ENCODE results near the gene SPAG6.

Gene SPAG6

DNA sequence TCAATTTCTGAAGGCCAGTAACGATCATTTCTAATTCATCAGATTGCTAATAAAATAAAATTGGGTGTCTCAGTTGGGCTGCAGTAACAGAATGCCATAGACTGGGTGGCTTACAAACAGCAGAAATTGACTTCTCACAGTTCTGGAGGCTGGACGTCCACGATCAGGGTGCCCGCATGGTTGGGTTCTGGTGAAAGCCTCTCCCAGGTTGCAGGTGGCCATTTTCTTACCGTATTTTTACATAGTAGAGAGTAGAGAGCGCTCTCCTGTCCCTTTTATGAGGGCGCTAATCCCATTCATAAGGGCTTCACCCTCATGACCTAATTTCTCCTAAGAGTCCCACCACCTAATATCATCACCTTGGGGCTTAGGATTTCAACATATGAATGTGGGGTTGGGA lies 106.0 kb downstream of the SPAG6 start:
- H3K79me2 ChIP-seq (ENCODE audit: low read length): no peaks in the 10 kb centered on the region
- H3K36me3 ChIP-seq (replicated peaks; ENCODE audit: insufficient read depth, low read length): no peaks in the 10 kb centered on the region
- no peak overlapping the region for H3K9ac ChIP-seq (ENCODE audit: low read length)
- no peak overlapping the region for H2AFZ ChIP-seq (ENCODE audit: low read length)
- H3K9me2 ChIP-seq (replicated peaks; ENCODE audit: insufficient read depth, low read length): no peaks in the 10 kb centered on the region
- H3F3A ChIP-seq (ENCODE audit: insufficient read depth, low read length): no peaks in the 10 kb centered on the region
- TF ChIP-seq, protein P1, sequence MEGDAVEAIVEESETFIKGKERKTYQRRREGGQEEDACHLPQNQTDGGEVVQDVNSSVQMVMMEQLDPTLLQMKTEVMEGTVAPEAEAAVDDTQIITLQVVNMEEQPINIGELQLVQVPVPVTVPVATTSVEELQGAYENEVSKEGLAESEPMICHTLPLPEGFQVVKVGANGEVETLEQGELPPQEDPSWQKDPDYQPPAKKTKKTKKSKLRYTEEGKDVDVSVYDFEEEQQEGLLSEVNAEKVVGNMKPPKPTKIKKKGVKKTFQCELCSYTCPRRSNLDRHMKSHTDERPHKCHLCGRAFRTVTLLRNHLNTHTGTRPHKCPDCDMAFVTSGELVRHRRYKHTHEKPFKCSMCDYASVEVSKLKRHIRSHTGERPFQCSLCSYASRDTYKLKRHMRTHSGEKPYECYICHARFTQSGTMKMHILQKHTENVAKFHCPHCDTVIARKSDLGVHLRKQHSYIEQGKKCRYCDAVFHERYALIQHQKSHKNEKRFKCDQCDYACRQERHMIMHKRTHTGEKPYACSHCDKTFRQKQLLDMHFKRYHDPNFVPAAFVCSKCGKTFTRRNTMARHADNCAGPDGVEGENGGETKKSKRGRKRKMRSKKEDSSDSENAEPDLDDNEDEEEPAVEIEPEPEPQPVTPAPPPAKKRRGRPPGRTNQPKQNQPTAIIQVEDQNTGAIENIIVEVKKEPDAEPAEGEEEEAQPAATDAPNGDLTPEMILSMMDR (IDR thresholded peaks at IDR 0.05; ENCODE audit: low read length): no peak
- TF ChIP-seq EZH2 (optimal IDR thresholded peaks at IDR 0.05; ENCODE audit: low read depth, low read length) (no peak), EZH2phosphoT487 (IDR thresholded peaks at IDR 0.05; ENCODE audit: low read length) (no peak)
- no peaks in the 10 kb centered on the region for H3K4me1 ChIP-seq (ENCODE audit: low read length)
- H3K9me3 ChIP-seq (replicated peaks; ENCODE audit: insufficient read depth, low read length): no peaks in the 10 kb centered on the region
- DNase-seq: no peak
- H3K27me3 ChIP-seq (replicated peaks; ENCODE audit: insufficient read depth, low read length): no peaks in the 10 kb centered on the region
- no peak overlapping the region for H3K27ac ChIP-seq (ENCODE audit: low read length)
- no peaks in the 10 kb centered on the region for H4K20me1 ChIP-seq (ENCODE audit: insufficient read depth, low read length)
- H3K4me2 ChIP-seq (ENCODE audit: low read depth, low read length): no peak overlapping the region
- no peak overlapping the region for H3K4me3 ChIP-seq (ENCODE audit: low read length)

DNA sequence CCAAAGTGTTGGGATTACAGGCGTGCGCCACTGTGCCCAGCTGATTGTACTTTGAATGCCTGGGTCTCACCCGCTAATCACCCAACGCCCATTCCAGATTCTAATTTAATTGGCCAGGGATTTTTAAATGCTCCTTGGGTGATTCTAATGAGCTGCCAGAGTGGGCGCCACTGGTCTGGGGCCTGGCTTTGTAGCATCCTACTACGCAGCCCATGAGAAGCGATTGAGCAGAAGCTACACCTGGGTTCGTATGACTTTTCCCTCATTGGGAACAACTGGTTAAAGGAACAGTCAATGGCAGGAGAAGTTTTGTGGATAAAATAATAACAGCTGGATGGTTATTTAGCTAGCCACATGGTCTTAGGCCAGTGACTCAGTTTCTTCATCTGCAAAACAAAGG lies 108.0 kb downstream of the SPAG6 start:
- no peak for DNase-seq

DNA sequence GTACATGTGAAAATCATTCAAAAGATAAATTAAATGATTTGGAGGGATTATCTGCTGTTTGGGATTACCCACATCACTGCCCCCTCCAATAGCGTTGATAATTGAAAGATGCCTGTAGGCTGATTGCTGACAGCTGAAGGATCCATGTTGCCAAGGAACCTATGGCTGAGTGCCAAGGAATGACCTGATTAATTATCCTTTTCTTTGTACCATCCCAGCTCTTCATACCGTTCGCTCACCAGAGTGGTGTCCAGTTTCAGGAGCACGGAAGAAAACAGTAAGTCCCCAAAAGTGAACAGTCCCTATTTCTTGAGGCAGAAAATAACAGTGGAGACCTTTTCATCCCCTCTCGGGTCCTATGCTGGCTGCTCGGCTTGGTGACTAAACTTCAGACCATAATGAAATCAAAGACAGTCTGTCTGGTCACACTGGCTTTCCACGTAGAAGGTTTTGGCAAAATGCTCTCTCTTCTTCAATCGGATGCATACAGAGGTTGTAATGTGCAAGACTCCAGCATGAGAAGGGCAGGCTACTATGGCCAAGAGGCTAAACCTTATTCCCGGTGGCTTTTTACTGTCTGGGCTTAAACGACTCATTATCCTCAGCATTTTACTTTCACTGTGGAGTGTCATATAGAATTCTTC lies 108.8 kb downstream of the SPAG6 start:
- DNase-seq: no peak
- no peaks in the 10 kb centered on the region for H3K79me2 ChIP-seq (ENCODE audit: low read length)
- no peak overlapping the region for H3K4me3 ChIP-seq (ENCODE audit: low read length)
- H3K36me3 ChIP-seq (replicated peaks; ENCODE audit: insufficient read depth, low read length): no peaks in the 10 kb centered on the region
- H3K27ac ChIP-seq (ENCODE audit: low read length): no peak overlapping the region
- no peak overlapping the region for H3K9ac ChIP-seq (ENCODE audit: low read length)
- no peaks in the 10 kb centered on the region for H3K27me3 ChIP-seq (replicated peaks; ENCODE audit: insufficient read depth, low read length)
- no peak overlapping the region for H3K4me2 ChIP-seq (ENCODE audit: low read depth, low read length)
- no peak overlapping the region for H2AFZ ChIP-seq (ENCODE audit: low read length)
- no peaks in the 10 kb centered on the region for H3K4me1 ChIP-seq (ENCODE audit: low read length)
- no peaks in the 10 kb centered on the region for H4K20me1 ChIP-seq (ENCODE audit: insufficient read depth, low read length)
- H3K9me2 ChIP-seq (replicated peaks; ENCODE audit: insufficient read depth, low read length): no peaks in the 10 kb centered on the region
- TF ChIP-seq, protein P1 (IDR thresholded peaks at IDR 0.05; ENCODE audit: low read length): no peak
- TF ChIP-seq EZH2phosphoT487 (IDR thresholded peaks at IDR 0.05; ENCODE audit: low read length) (no peak), EZH2 (optimal IDR thresholded peaks at IDR 0.05; ENCODE audit: low read depth, low read length) (no peak)
- H3F3A ChIP-seq (ENCODE audit: insufficient read depth, low read length): no peaks in the 10 kb centered on the region
- H3K9me3 ChIP-seq (replicated peaks; ENCODE audit: insufficient read depth, low read length): no peaks in the 10 kb centered on the region

More for the DNA sequence above, 108.0 kb downstream of the SPAG6 start:
- Histone ChIP-seq H4K20me1 (ENCODE audit: insufficient read depth, low read length) (no peaks in the 10 kb centered on the region), H3F3A (ENCODE audit: insufficient read depth, low read length) (no peaks in the 10 kb centered on the region), H3K4me1 (ENCODE audit: low read length) (no peaks in the 10 kb centered on the region), H3K4me2 (ENCODE audit: low read depth, low read length) (no peak overlapping the region), H3K27ac (ENCODE audit: low read length) (no peak overlapping the region), H3K9me3 (replicated peaks; ENCODE audit: insufficient read depth, low read length) (no peaks in the 10 kb centered on the region), H3K9ac (ENCODE audit: low read length) (no peak overlapping the region), H3K36me3 (replicated peaks; ENCODE audit: insufficient read depth, low read length) (no peaks in the 10 kb centered on the region), H3K9me2 (replicated peaks; ENCODE audit: insufficient read depth, low read length) (no peaks in the 10 kb centered on the region), H3K79me2 (ENCODE audit: low read length) (no peaks in the 10 kb centered on the region), H2AFZ (ENCODE audit: low read length) (no peak overlapping the region), H3K4me3 (ENCODE audit: low read length) (no peak overlapping the region), H3K27me3 (replicated peaks; ENCODE audit: insufficient read depth, low read length) (no peaks in the 10 kb centered on the region)
- TF ChIP-seq, protein P1 (IDR thresholded peaks at IDR 0.05; ENCODE audit: low read length): no peak
- TF ChIP-seq EZH2phosphoT487 (IDR thresholded peaks at IDR 0.05; ENCODE audit: low read length): no peak
- TF ChIP-seq EZH2 (optimal IDR thresholded peaks at IDR 0.05; ENCODE audit: low read depth, low read length): no peak
